Measurements from ENCODE around the gene WDR6.

DNA sequence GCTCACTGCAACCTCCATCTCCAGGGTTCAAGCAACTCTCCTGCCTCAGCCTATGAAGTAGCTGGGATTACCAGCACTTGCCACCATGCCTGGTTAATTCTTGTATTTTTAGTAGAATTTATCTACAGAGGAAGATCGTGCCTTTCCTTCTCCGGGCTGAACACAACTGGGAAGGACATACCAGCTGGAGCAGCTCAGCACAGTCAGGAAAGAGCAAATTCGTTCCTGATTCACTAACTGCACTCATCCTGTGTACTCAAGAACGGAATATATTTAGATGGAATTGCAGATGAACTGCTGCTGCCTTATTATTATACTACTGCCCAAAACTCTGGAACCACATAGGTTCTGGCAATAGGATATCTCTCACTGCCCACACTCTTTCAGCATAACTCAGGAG, 44.3 kb upstream of the WDR6 start:
- TF ChIP-seq TAF1 (conservative IDR thresholded peaks at IDR 0.05) = no peak
- TF ChIP-seq YY1 (IDR thresholded peaks at IDR 0.05) = no peak
- no peak for TF ChIP-seq FOXA1 (IDR thresholded peaks at IDR 0.05)
- TF ChIP-seq, protein P1, sequence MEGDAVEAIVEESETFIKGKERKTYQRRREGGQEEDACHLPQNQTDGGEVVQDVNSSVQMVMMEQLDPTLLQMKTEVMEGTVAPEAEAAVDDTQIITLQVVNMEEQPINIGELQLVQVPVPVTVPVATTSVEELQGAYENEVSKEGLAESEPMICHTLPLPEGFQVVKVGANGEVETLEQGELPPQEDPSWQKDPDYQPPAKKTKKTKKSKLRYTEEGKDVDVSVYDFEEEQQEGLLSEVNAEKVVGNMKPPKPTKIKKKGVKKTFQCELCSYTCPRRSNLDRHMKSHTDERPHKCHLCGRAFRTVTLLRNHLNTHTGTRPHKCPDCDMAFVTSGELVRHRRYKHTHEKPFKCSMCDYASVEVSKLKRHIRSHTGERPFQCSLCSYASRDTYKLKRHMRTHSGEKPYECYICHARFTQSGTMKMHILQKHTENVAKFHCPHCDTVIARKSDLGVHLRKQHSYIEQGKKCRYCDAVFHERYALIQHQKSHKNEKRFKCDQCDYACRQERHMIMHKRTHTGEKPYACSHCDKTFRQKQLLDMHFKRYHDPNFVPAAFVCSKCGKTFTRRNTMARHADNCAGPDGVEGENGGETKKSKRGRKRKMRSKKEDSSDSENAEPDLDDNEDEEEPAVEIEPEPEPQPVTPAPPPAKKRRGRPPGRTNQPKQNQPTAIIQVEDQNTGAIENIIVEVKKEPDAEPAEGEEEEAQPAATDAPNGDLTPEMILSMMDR (IDR thresholded peaks at IDR 0.05; ENCODE audit: low read depth, low read length, missing input control) = no peak
- TF ChIP-seq FOXA2 (IDR thresholded peaks at IDR 0.05) = no peak
- TF ChIP-seq RAD21 (IDR thresholded peaks at IDR 0.05) = no peak
- TF ChIP-seq JUND (IDR thresholded peaks at IDR 0.05) = no peak
- TF ChIP-seq, protein P2, sequence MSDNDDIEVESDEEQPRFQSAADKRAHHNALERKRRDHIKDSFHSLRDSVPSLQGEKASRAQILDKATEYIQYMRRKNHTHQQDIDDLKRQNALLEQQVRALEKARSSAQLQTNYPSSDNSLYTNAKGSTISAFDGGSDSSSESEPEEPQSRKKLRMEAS (IDR thresholded peaks at IDR 0.05) = no peak

Measured in liver (tissue), 3 donors.